ENCODE data around the gene ARX. TPM values are rescaled to one million over a fixed set of nuclear protein-coding genes. Genes with fewer than 3 reads are reported as not detected.

Gene ARX
- total RNA-seq, 4 donors from 2014 or later: not detected

DNA sequence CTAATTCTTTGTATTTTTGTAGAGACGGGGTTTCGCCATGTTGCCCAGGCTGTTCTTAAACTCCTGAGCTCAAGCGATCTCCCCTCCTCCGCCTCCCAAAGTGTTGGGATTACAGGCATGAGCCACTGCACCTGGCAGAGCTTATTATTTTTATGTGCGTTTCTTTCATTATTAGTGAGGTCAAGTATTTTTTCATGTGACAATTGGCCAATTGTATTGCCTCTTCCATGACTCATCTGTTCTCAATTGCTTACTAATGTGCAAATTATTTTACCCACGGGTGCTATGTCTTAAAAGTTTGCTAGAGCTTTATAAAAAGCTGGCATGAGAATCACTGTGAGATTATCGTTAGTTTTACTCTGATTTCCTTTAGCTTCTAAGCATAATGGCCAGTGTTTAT, 13.0 kb upstream of the ARX start:
- intact Hi-C loops (cut with DNase I): no loop called here
- Histone ChIP-seq H3K4me3 (no peak overlapping the region), H3K27me3 (peaks cover 0 to 37% (median 0%) of the 10 kb centered on the region in 4 donors), H3K9me3 (no peaks in the 10 kb centered on the region), H3K27ac (no peak overlapping the region), H3K36me3 (no peaks in the 10 kb centered on the region), H3K4me1 (no peaks in the 10 kb centered on the region)
- no peak for DNase-seq
- WGBS, 2 donors: 46 to 55% methylated on average over 7 of the region's 7 CpGs
- no peak for TF ChIP-seq CTCF (IDR thresholded peaks at IDR 0.05)
- no peak for TF ChIP-seq POLR2A (IDR thresholded peaks at IDR 0.05)

GRCh38 chrX:25026576-25026975, 10.8 kb upstream of the ARX start:
- intact Hi-C loops (cut with DNase I): no loop called here

GRCh38 chrX:25025615-25026014, 9.8 kb upstream of the ARX start:
- H3K27me3 ChIP-seq: peaks cover 0 to 68% (median 15%) of the 10 kb centered on the region in 4 donors
- H3K4me1 ChIP-seq: peaks cover 3 to 16% (median 6%) of the 10 kb centered on the region in 3 donors
- H3K9me3 ChIP-seq: no peaks in the 10 kb centered on the region
- TF ChIP-seq POLR2A (IDR thresholded peaks at IDR 0.05): no peak
- TF ChIP-seq CTCF (IDR thresholded peaks at IDR 0.05): no peak
- H3K27ac ChIP-seq: no peak overlapping the region
- H3K4me3 ChIP-seq: no peak overlapping the region
- H3K36me3 ChIP-seq: no peaks in the 10 kb centered on the region
- WGBS, 2 donors: 20 to 70% methylated on average over 1 to 2 of the region's 2 CpGs
- intact Hi-C loops (cut with DNase I): no loop called here
- DNase-seq: no peak

More at GRCh38 chrX:25026576-25026975, 10.8 kb upstream of the ARX start:
- Histone ChIP-seq H3K27ac (no peak overlapping the region), H3K36me3 (no peaks in the 10 kb centered on the region), H3K27me3 (peaks cover 0 to 59% (median 7%) of the 10 kb centered on the region in 4 donors), H3K4me1 (peaks cover 0 to 8% (median 0%) of the 10 kb centered on the region in 3 donors), H3K9me3 (no peaks in the 10 kb centered on the region), H3K4me3 (no peak overlapping the region)
- TF ChIP-seq CTCF (IDR thresholded peaks at IDR 0.05): no peak
- no peak for TF ChIP-seq POLR2A (IDR thresholded peaks at IDR 0.05)
- WGBS, 2 donors: 42 to 43% methylated on average over 6 of the region's 6 CpGs
- DNase-seq: no peak

DNA sequence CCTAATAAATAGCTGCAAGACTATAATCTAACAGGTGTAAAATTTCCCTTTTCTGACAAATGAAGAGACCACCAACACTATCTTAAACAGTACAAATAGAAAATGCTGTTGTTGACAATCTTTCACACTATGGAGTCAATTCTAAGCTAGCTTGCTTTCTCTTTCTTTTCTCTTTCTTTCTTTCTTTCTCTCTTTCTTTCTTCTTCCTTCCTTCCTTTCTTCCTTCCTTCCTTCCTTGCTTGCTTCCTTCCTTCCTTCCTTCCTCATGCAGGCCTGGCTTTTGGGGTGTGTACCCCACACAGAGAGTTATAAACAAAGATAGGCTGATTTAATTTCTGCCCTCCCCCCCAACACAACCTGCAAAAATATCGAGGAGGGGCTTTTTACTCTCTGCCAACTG, 8.1 kb upstream of the ARX start:
- peaks cover 6 to 22% (median 8%) of the 10 kb centered on the region in 3 donors for H3K4me1 ChIP-seq
- WGBS, 2 donors: 17 to 29% methylated on average over 1 of the region's 1 CpG
- H3K36me3 ChIP-seq: no peaks in the 10 kb centered on the region
- no peak for DNase-seq
- no peak for TF ChIP-seq POLR2A (IDR thresholded peaks at IDR 0.05)
- TF ChIP-seq CTCF (IDR thresholded peaks at IDR 0.05): no peak
- intact Hi-C loops (cut with DNase I): no loop called here
- H3K27ac ChIP-seq: no peak overlapping the region
- H3K27me3 ChIP-seq: peaks cover 0 to 85% (median 26%) of the 10 kb centered on the region in 4 donors
- no peaks in the 10 kb centered on the region for H3K9me3 ChIP-seq
- no peak overlapping the region for H3K4me3 ChIP-seq

GRCh38 chrX:25022499-25023325, 6.9 kb upstream of the ARX start:
- H3K27ac ChIP-seq: no peak overlapping the region
- intact Hi-C loops (cut with DNase I): no loop called here
- peaks cover 0 to 97% (median 32%) of the 10 kb centered on the region in 4 donors for H3K27me3 ChIP-seq
- H3K4me1 ChIP-seq: peaks cover 7 to 24% (median 8%) of the 10 kb centered on the region in 3 donors
- no peak for TF ChIP-seq POLR2A (IDR thresholded peaks at IDR 0.05)
- H3K36me3 ChIP-seq: no peaks in the 10 kb centered on the region
- 28 to 39% methylated on average over 2 to 17 of the region's 59 CpGs for WGBS, 2 donors
- no peaks in the 10 kb centered on the region for H3K9me3 ChIP-seq
- no peak for DNase-seq
- no peak overlapping the region for H3K4me3 ChIP-seq
